HG03442 (cell line): ENCODE measurements around the gene SPN.
"Not testable (repeated sequence)": the region's sequence is repeated elsewhere in the genome, so short reads cannot be mapped to it uniquely, and the experiment has no call there.

Experiments
- ATAC-seq: cut with Tn5 transposase; IDR thresholded peaks from one replicate; pipeline ENCODE4 v1.9.1; 2021; ENCODE audit warnings: mild to moderate bottlenecking, moderate library complexity; ENCODE audit not compliant: unreplicated experiment

The SPN gene

GRCh38 chr16:29699324-29700219, 36.5 kb downstream of the SPN start:
- no peak for ATAC-seq

- no peak for ATAC-seq
Observed at GRCh38 chr16:29700253-29700987, 37.4 kb downstream of the SPN start.

DNA sequence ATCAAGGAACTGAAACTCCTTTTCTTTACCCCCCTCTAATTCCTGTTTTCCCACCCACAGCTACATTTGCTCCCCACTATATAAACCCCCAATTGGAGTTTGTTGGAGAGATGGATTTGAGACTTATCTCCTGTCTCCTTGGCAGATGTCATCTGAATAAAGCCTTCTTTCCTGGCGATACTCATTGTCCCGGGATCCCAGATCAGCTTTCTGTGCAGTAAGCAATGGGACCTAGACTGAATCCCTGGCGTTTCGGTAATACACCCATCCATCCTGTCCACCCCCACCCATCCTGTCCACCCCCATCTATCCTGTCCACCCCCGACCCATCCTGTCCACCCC, 38.1 kb downstream of the SPN start:
- no peak for ATAC-seq

- ATAC-seq, result no peak
Observed at GRCh38 chr16:29702269-29702668, 39.2 kb downstream of the SPN start.

DNA sequence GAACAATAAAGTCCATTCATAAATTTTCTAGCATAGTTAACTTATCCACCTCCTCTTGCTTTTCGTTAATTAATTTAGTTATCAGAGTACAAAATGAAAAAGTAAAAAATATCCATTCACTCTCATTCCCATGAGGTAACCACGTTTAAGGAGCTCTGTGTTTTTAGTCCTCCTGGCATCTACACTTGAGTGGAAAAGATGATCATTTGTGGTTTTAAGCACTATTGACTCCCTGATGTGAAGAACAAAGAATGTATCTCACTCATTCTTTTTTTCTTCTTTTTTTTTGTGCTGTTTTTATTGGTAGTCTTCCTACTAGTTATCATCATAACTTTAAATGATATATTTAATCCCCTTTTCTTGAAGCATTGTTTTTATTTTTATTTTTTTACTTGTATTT, 42.0 kb downstream of the SPN start:
- no peak for ATAC-seq

DNA sequence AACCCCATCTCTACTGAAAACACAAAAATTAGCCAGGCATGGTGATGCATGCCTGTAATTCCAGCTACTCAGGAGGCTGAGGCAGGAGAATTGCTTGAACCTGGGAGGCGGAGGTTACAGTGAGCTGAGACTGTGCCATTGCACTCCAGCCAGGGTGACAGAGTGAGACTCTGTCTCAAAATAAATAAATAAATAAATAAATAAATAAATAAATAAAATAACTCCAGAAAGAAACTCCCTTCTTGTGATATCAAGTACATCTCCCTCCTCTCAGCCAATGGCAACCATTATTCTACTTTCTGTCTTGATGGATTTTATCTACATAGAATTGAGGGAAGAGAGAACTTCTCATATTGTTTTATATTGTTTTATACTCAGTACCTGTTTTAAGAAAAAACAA, 44.1 kb downstream of the SPN start:
- ATAC-seq, result not testable (repeated sequence)

- no peak for ATAC-seq
Observed at GRCh38 chr16:29708917-29709600, 46.0 kb downstream of the SPN start.

DNA sequence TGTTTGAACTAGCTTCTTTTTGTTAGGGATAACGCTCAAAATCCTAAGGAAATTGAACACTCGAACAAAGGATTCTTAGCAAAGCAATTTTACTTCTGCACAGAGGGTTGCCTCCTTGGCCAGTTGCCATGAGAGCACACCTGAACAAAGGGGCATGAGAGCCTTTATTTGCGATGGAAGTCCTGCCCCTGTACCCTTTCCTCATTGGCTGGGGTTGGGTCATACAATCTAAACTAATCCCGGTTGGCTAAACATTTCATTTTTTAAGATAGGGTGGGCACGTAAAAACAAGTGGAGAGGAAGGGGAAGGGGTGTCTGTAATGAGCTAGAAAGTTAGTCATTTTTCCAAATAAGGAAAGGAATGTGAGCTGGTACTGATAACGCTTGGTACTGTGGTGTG, 46.6 kb downstream of the SPN start:
- not testable (repeated sequence) for ATAC-seq

DNA sequence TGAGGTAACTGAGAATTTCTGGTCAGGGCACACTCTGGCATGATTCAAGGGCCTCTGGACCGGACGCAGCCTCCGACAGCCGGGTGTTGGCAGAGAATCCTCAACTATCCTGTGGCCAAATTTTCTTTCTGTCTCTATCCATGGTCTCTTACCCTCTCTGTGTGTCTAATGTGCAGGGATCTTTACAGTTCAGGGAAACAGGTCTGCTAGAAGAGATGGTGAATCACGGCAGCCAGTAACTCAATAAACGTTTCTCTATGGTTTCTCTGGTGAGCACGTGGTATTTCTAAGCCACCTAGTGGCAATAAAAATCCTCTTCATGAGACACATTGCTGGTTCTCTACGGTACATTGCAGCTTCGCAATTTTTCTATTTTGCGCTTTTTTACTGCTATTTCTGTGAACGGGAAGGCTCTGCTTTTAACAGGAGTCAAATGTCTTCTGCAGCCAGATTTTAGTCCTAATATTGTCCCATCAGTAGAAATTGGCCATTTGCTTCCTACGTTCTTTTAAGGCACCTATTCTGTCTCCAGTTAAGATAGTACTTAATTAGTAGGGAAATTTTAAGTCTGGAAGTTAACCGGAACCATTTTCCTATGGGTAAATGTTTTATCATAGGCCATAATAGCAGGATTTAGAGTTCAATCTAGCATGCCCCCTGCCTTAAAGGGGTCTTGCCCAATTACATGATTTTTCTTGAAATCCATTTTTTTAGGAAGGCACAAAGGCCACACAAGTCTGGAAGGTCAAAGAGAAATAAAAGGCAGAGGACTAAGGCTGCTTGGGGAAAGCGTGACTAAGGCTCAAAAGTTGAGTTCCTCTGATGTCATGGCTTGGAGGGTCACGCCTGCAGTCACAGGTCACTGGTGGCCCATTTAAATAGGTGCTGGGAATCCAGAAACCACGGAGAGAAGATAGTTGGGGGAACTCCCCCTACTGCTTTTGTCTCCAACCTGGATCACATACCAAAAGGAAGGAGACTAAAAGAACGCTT, 47.5 kb downstream of the SPN start:
- ATAC-seq, result no peak

DNA sequence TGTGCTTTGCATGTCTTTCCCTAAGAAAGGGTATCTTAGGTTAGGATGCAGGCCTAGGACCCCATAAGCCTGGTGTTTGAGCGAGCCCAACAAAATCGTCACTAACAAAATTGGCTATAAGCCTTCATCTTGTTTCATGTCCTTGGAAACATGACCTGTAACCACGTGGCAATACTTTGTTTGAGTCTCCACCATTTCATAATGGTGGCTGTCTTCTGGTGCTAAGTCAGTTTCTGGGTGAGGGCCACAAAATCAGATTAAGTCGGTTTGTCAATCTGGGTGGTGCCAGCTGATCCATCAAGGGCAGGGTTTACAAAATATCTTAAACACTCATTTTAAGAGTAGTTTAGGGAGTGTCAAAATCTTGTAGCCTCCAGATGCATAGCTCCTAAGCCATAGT, 49.8 kb downstream of the SPN start:
- ATAC-seq, result no peak

DNA sequence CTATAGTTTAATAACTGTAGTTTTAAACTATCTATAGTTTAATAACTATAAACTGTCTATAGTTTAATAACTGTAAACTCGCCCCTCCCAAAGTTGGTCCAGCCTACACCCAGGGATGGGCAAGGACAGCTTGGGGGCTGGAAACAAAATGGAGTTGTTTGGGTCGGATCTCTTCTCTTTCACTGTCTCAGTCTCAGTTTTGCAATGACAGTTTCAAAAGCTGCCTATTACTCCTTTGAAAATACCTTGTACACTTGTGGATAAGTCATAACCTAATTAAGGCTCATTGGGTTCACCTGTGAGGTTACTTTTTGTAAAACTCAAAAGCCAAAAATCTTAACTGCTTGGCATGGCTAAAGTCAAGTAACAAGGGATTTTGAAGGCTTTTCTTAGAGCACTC, 51.3 kb downstream of the SPN start:
- ATAC-seq, result no peak

- ATAC-seq, result no peak
Observed at GRCh38 chr16:29714972-29715371, 51.9 kb downstream of the SPN start.

GRCh38 chr16:29717113-29717512, 54.1 kb downstream of the SPN start:
- ATAC-seq, result no peak

GRCh38 chr16:29719063-29719462, 56.0 kb downstream of the SPN start:
- no peak for ATAC-seq
